HG02943 (cell line): ENCODE results near the gene RAB15.

ENCODE experiments used
- ATAC-seq: cut with Tn5 transposase; IDR thresholded peaks from one replicate; pipeline ENCODE4 v1.9.1; 2021; ENCODE audit warnings: mild to moderate bottlenecking, low read depth, moderate library complexity; ENCODE audit not compliant: unreplicated experiment

Gene RAB15

DNA sequence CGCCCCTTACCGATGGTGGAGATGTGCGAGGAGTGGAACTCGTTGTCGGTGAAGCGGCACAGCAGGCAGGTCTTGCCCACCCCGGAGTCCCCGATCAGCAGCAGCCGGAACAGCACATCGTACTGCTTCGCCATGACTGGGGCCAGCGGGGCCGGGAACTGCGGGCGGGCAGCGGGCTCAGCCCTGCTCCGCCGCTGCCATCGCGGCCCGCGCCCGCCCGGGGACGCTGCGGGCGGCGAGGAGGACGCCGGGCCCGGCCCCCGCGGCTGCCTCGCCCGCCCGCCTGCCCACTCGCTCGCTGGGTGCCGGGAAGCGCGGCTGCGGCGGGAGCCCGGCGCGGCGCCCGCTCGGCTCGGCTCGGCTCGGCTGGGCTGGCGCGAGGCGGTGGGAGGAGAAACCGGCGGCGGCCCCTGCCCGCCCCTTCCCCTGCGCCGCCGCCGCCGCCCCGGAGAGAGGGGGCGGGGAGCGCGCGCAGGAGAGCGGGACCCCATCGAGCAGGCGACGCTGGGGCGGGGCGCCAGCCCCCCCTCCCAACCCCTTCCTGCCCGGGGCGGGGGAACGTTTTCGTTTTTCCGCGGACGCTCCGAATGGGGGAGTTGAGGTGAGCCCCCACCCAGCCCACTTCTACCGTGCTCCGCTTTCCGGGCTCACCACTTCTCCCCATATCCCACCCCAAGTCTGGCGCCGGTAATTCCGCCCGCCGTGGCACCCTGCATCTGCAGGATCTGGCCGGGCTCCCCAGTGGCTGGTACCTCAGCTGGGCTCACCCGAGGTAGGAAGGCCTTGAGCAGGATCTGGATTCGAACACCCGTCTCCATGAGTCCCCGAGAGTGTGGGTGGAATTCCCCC, at the start of gene RAB15:
Gene RAB15, minus strand, starts transcription at position 394 of the 849 bp plus-strand sequence. Its CDS starts 260 bp downstream, at position 134.
- ATAC-seq = no peak

DNA sequence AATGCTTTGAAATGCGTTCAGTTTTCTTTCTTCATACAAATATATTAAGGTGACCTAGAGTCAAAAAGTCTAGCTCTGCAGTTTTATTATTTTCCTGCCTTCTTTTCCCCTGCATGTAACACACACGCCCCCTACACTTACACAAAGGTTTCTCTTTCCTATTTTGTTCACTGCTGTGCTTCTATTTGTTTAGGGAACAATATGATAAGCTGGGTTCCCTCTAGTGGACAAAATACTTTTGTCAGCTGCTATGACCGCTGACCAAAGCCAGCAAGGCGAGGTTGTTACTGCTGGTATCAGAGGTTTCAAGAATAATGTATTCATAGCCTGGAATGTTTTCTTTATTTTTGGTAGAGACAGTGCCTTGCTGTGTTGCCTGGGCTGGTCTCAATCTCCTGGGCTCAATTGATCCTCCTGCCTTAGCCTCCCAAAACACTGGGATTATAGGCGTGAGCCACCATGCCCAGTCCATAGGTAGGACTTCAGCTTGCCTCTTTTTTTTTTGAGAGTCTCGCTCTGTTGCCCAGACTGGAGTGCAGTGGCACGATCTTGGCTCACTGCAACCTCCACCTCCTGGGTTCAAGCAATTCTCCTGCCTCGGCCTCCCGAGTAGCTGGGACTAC, 47.9 kb upstream of the RAB15 start:
- ATAC-seq = no peak

DNA sequence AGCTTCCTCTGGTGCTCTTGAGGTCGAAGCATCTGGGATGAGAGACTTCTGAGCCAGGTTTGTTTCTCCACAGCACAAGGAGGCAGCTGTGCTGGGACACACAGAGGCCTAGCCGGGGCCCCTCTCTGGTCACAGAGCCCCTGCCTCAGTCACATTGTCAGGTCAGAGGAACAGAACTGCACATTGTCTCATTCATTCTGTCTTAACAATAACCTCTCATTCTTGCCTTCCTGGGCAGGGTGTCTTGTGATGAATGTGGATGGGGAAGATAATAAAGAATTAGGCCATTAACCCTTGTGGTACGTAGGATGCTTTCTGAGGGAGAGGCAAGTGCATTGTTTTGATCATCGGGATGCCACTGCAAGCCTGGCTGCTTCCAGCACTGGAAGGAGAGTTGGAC, 44.3 kb upstream of the RAB15 start:
- ATAC-seq = no peak

DNA sequence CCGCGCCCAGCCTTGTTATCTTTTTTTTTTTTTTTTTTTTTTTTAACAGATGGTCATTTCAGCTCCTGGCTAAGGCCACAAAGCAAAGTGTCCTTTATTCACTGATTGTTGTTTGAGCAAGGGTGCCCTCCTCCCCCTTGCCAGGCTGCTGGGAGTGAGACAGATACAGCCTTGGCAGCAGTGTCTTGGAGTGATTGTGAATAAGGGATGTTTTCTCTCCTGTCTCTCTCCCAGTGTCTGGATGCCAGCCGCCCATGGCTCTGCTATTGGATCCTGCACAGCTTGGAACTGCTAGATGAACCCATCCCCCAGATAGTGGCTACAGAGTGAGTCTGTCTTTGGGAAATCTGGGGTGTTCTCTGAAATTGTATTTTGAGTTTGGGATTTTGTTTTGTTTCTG, 43.3 kb upstream of the RAB15 start:
- no peak for ATAC-seq

DNA sequence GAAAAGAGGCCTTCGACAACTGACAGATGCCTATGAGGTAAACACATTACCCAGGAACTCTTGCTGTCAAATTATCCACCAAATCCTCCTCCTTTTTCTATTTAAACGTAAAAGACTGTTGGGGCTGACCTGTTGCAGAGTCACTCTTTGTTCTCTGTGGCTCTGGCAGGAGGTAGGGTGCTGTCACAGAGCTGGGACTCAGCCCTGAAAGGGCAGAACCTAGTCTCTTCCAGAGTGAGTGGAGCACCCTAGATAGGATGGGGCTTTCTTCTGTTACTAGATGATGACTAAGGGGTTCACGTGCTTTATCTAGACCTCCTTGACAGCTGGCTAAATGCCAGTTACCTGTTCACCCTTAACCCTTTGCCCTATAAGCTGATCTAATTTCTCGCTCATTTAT, 40.2 kb upstream of the RAB15 start:
- no peak for ATAC-seq

DNA sequence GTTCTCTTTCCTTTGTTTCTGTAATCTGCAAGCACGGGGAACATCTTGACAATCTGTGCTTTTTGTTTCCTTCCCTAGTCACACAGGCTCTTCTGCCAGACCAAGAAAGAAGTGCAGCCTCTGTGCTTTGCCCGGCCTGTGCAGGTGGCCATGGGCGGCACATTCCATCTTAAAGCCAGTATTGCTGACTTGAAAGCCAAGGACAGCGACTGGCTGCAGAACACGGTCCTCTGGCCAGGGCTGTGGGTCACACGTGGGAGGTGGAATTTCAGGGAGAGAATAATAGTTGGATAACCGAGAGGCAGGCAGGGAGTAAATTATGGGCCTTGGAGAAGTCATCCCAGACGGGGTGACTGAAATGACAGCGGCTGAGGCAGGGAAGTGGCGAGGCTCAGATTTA, 39.4 kb upstream of the RAB15 start:
- no peak for ATAC-seq

DNA sequence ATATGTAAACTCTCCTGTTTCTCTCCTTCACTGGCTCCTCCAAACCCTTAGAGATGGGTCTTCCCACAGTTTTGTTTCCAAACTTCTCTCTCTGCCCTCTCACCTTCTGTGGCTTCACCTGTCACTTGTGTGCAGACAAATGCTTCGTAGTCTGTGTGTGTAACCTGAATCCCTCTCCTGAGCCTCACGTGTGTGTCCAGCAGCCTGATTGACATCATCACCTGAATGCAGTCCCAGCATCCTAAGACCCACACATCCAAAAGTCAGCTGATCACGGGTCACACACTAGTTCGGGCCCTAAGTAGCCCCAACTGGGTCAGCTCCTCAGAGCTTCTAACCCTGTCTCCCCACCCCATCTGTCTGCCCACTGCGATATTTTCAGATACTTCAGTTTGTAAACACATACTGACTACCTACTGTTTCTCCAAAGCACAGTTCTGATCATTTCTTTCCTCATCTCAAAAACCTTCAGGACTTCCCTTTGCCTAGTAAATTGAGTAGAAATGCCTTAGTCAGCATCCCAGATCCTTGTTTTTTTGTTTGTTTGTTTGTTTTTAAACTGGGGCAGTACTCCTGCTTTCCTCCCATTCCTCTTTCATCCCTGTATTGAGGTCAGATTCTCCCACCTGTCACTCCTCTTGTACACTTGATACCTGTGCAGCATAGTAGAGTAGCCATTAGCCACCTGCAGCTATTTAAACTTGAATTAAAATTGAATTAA, 38.2 kb upstream of the RAB15 start:
- ATAC-seq = no peak

DNA sequence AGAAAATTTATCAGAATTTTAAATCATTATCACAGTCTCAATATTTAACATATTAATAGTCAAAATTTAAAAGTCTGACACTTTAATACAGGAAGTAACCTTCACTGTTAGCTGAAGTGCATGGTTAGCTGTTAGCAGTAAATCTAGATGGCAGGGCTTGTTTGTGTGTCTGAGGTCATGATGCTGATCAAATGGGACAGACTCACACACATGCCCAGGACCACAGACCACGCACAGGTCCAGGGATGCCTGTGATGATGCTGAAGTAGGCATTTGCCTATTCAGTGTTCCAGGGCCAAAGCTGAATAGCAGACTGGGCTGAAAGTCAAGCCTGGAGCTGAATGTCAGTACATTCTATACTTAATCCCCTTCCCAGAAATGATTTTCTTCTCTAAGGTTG, 35.1 kb upstream of the RAB15 start:
- no peak for ATAC-seq

DNA sequence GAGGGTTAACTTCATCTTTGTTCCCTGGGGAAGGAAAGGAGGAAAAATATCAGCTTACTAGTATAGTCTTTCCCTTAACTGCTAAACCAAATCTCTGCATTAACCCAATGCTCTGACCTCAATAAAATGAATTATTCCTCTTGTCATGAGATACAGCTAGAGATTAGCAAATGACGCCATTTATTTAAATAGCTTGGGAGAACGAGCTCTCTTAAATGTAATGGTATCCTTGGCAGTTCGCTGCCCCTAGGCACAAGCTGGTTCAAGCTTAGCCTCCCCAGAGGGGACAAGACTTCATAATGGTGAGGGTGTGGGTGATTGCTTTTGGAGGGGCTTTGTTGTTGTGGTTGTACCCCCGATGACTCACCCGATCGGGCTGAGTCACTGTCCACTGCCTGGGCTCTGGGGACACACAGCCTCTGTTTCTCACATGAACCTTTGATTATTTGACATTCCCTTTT, 34.2 kb upstream of the RAB15 start:
- ATAC-seq = no peak

DNA sequence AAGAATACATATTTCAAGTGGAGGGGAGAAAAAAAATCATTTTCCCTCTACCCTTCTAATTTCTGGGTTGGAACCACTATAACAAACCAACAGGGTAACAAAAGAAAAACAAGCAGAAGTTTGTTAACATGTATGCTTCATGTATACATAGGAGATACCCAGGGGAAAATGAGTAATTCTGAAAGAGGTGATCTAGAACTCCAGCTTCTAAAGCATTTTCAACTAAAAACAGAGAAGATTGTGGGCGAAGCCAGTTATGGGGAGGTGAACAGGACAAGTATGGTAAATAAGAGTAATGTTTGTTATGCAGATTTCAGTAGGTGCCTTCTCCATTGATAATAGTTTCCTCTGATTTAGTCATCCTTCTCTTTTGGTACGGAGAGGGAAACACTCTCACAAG, 31.3 kb upstream of the RAB15 start:
- ATAC-seq = no peak

DNA sequence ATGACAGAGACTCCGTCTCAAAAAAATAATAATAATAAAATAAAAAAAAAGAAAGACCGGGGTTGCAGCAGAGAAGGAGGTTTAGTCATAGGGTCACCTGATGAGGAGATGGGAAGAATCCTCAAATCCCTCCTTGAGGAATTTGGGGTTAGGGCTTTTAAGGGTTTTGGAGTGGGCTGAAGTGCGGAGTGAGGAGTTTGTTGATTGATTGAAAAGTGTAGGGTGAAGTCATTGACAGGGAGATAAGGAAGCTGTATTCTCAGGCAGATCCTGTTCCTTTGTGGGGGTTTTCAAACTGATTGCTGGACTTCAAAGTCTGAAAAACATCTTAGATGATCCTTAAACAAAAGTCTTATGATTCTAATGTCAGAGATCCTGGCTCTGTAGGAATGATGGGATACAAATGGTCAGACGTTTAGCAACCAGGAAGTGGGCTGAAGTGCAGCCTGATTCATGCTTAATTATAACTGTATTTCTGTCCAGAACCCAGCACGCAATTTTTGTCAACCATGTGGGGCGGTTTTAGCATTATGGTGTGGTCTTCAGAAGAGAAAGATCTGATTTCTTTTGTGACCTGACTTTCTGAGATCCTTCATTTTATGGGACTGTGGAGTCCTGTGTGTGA, 30.6 kb upstream of the RAB15 start:
- ATAC-seq = no peak

DNA sequence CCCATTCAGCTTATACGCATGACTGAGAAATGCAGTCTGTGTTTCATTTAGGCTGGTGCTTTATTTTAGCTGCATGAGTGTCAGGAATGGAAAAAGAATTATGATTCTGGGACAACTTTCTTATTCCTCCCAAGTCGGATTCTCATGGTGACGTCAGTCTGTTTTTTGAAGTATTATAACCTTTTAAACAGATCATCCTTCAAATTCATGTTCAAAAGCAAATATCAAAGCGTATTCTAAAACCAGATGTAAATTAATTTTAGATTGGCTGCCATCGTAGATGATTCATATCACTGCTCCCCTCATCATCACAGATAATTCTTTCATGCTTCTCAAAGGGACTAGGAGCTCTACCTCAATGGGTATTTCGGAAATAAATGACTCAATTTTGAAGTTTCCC, 29.6 kb upstream of the RAB15 start:
- ATAC-seq = no peak

DNA sequence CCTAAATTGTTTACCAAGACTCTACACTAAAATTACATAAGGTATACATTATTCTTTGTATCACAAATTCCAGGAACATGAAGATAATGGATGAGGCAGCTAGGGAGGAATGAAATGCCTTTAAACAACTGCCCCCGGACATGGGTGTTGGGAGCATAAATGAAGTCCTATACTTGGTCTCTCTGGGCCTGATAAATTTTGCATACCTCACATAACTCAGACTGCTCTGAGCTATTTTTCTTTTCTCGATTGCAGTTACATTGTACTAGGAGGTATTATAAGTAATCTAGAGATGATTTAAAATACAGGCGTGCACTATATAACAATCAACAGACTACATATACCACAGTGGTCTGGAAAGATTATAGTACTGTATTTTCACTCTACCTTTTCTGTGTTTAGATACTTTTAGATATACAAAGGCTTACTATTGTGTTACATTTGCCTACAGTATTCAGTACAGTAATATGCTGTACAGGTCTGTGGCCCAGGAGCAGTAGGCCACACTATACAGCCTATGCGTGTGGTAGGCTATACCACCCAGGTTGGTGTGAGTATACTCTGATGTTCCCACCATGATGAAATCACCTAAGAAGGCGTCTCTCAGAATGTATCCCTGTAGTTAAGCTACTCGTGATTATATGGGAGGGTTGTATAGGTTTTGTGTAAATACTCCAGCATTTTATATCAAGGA, 28.9 kb upstream of the RAB15 start:
- ATAC-seq = no peak

DNA sequence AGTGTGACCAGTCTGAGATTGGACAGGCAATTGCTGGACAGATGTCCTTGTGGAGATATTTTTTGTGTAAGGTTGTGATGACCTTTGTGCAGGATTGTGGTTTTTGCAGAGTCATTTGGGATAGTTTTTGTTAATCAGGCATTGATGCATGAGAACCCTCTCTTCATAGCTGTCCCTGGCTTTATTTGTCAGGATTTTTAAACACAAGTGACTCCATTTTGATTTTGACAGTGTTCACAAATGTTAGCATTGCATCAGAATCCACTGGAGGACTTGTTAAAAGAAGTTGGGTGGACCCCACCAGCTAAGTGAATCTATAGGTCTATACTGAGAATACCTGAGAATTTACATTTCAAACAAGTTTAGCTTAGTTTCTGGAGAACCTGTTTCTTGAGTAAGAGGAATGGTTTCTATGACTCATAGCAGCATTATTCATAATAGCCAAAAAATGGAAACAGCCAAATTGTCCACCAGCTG, 26.4 kb upstream of the RAB15 start:
- no peak for ATAC-seq

DNA sequence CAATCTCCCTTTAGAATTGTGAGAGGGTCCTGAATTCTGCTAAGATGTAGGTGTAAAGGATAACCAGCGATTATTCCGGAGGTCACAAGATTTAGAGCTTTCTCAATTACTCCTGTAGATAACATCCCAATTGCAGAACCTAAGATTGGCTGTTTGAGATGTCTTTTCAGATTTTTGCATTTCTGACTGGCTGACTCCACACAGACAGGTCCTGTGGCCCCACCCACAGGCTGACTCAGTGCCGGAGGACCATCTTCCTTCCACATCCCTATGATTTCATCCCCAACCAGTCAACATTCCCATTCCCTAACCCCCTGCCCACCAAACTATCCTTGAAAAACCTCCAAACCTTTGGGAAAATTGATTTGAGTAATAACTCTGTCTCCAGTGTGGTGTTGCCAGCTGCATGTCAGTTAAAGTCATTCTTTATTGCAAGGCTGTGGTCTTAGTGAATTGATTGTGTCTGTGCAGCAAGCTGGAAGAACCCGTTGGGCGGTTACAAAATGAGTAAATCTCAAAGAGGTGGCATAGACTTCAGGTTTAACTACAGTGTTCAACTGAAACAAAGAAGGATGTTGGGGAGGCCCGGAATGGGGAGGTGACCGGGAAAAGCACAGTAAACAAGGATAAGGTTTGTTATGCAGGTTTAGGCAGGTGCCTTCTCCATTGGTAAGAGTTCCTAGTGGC, 25.1 kb upstream of the RAB15 start:
- ATAC-seq = no peak

DNA sequence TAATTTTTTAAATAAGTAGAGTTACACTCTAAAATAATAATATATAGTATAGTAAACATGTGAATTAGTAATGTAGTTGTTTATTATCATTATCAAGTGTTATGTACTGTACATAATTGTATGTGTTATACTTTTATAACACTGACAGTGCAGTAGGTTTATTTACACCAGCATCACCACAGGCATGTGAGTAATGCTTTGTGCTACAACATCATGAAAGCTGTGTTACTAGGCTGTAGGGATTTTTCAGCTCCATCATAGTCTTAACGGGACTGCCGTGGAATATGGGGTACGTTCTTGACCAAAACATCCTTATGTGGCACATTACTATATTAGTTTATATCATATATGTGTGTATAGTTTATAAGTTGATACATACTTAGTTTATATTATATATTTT, 23.2 kb upstream of the RAB15 start:
- ATAC-seq = no peak

DNA sequence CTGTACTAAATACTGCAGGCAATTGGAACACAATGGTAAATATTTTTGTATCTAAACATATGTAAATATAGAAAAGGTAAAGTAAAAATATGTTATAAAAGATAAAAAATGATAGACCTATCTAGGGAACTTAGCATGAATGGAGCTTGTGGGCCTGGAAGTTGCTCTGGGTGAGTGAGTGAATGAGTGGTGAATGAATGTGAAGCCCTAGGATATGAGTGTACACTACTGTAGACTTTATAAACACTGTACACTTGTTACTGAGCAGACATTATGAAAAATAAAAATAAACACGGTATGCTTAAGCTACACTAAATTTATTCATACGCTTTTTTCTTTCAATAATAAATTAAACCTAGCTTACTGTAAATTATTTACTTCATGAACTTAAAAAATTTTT, 22.4 kb upstream of the RAB15 start:
- no peak for ATAC-seq

DNA sequence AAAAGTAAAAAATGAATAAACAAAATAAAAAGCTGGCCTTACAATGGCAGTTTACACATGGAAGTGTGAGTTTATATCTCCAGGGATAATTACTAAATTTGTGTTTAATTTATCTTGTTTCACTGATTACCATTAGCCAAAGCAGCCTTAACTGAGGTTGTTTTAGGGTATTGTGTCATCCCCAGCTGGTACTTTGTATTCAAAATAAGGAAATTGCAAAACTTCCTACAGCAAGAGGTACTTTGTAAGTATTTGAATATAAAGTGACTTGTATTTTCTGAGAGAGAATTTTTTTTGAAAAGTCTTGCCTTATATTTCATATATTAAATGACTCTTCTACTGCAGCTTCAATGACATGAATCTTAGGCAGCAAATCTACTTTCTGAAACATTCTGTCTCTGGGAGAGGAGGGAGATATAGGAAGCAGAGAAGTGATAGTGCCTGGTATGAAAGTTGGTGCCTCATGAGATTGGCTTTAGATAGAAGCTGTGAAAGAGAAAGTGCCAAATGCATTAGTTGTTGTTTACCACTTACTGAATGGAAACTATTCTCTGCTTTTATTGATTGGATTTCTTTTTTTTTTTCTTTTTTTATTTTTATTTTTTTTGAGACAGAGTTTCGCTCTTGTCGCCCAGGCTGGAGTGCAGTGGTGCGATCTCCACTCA, 21.3 kb upstream of the RAB15 start:
- no peak for ATAC-seq

DNA sequence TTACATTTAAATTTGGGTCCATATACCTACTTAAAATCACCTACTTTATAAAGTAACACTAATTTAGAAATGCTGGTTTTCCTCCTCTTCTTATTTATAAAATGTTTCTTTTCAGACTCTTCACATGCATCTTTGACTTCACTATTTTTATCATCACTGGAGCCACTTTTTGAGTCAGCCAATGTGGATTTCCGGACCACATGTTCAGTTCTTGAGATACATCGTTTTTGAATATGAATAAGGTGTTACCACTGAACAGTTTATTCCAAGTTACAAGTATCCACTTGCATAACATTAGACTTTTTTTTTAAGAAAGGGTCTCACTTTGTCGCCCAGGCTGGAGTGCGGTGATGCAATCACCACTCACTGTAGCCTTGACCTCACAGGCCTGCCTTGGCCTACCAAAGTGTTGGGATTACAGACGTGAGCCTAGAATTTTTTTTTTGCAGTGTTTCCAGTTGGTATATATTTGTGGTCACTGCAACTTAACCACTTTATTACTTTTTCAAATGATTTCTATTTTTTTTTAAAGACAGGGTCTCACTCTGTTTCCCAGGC, 20.3 kb upstream of the RAB15 start:
- no peak for ATAC-seq
